ENCODE measurements around the gene ROBO2. TPM values are rescaled to one million over a fixed set of nuclear protein-coding genes. Genes with fewer than 3 reads are reported as not detected.
A peak's percentile ranks its signal among the peaks of the same experiment; 100 is the strongest.

Gene ROBO2
- total and polyA plus RNA-seq, 2 experiments from 2014 or later: 1.5 to 7.8 TPM

DNA sequence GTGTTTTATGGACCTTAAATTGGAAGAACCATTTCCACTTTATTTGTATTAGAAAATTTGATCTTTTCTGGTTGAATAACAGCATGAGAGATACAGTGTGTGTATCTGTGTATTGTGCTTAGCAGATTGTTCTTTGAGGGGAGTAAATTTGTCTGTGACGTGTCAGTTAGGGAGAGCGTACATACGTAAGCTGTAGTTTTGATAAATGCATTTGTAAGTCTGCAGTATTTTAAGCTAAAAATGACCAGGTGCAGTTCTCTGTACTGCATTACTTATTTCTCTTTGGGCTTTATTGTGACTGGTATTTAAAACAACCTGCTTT, 264.8 kb downstream of the ROBO2 start:
- Histone ChIP-seq H2AFZ (0 out of 2 replicates have a peak overlapping the region, but pooled peaks have one; percentile 29), H3K4me3 (no peak overlapping the region), H3F3A (replicated peaks; ENCODE audit: low read depth) (no peaks in the 10 kb centered on the region), H3K9me2 (ENCODE audit: insufficient read depth) (no peaks in the 10 kb centered on the region), H4K20me1 (replicated peaks; ENCODE audit: insufficient read depth) (no peaks in the 10 kb centered on the region), H3K27me3 (ENCODE audit: insufficient read depth) (no peaks in the 10 kb centered on the region), H3K27ac (ENCODE audit: low read depth) (no peak overlapping the region), H3K79me2 (replicated peaks; ENCODE audit: insufficient read depth) (no peaks in the 10 kb centered on the region), H3K4me2 (no peak overlapping the region), H3K4me1 (ENCODE audit: insufficient read depth) (0 out of 2 replicates have a peak, but pooled peaks cover 5% of the 10 kb centered on the region), H3K36me3 (ENCODE audit: insufficient read depth) (no peaks in the 10 kb centered on the region)
- H3K4me3 Mint-ChIP-seq: no peak overlapping the region
- H3K9me3 Mint-ChIP-seq: no peaks in the 10 kb centered on the region
- H3K27me3 Mint-ChIP-seq (ENCODE audit: insufficient read depth, low read depth, poor library complexity): no peaks in the 10 kb centered on the region
- no peak for ATAC-seq
- no peak overlapping the region for H3K27ac Mint-ChIP-seq
- no peaks in the 10 kb centered on the region for H3K36me3 Mint-ChIP-seq (ENCODE audit: low read depth)
- TF ChIP-seq, protein P1, sequence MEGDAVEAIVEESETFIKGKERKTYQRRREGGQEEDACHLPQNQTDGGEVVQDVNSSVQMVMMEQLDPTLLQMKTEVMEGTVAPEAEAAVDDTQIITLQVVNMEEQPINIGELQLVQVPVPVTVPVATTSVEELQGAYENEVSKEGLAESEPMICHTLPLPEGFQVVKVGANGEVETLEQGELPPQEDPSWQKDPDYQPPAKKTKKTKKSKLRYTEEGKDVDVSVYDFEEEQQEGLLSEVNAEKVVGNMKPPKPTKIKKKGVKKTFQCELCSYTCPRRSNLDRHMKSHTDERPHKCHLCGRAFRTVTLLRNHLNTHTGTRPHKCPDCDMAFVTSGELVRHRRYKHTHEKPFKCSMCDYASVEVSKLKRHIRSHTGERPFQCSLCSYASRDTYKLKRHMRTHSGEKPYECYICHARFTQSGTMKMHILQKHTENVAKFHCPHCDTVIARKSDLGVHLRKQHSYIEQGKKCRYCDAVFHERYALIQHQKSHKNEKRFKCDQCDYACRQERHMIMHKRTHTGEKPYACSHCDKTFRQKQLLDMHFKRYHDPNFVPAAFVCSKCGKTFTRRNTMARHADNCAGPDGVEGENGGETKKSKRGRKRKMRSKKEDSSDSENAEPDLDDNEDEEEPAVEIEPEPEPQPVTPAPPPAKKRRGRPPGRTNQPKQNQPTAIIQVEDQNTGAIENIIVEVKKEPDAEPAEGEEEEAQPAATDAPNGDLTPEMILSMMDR (conservative IDR thresholded peaks at IDR 0.05; ENCODE audit: low read depth in 2 of 2): no peak
- TF ChIP-seq, protein P2, sequence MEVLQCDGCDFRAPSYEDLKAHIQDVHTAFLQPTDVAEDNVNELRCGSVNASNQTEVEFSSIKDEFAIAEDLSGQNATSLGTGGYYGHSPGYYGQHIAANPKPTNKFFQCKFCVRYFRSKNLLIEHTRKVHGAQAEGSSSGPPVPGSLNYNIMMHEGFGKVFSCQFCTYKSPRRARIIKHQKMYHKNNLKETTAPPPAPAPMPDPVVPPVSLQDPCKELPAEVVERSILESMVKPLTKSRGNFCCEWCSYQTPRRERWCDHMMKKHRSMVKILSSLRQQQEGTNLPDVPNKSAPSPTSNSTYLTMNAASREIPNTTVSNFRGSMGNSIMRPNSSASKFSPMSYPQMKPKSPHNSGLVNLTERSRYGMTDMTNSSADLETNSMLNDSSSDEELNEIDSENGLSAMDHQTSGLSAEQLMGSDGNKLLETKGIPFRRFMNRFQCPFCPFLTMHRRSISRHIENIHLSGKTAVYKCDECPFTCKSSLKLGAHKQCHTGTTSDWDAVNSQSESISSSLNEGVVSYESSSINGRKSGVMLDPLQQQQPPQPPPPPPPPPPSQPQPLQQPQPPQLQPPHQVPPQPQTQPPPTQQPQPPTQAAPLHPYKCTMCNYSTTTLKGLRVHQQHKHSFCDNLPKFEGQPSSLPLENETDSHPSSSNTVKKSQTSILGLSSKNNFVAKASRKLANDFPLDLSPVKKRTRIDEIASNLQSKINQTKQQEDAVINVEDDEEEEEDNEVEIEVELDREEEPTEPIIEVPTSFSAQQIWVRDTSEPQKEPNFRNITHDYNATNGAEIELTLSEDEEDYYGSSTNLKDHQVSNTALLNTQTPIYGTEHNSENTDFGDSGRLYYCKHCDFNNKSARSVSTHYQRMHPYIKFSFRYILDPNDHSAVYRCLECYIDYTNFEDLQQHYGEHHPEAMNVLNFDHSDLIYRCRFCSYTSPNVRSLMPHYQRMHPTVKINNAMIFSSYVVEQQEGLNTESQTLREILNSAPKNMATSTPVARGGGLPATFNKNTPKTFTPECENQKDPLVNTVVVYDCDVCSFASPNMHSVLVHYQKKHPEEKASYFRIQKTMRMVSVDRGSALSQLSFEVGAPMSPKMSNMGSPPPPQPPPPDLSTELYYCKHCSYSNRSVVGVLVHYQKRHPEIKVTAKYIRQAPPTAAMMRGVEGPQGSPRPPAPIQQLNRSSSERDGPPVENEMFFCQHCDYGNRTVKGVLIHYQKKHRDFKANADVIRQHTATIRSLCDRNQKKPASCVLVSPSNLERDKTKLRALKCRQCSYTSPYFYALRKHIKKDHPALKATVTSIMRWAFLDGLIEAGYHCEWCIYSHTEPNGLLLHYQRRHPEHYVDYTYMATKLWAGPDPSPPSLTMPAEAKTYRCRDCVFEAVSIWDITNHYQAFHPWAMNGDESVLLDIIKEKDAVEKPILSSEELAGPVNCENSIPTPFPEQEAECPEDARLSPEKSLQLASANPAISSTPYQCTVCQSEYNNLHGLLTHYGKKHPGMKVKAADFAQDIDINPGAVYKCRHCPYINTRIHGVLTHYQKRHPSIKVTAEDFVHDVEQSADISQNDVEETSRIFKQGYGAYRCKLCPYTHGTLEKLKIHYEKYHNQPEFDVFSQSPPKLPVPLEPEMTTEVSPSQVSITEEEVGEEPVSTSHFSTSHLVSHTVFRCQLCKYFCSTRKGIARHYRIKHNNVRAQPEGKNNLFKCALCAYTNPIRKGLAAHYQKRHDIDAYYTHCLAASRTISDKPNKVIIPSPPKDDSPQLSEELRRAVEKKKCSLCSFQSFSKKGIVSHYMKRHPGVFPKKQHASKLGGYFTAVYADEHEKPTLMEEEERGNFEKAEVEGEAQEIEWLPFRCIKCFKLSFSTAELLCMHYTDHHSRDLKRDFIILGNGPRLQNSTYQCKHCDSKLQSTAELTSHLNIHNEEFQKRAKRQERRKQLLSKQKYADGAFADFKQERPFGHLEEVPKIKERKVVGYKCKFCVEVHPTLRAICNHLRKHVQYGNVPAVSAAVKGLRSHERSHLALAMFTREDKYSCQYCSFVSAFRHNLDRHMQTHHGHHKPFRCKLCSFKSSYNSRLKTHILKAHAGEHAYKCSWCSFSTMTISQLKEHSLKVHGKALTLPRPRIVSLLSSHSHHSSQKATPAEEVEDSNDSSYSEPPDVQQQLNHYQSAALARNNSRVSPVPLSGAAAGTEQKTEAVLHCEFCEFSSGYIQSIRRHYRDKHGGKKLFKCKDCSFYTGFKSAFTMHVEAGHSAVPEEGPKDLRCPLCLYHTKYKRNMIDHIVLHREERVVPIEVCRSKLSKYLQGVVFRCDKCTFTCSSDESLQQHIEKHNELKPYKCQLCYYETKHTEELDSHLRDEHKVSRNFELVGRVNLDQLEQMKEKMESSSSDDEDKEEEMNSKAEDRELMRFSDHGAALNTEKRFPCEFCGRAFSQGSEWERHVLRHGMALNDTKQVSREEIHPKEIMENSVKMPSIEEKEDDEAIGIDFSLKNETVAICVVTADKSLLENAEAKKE (CRISPR knock-in tag; IDR thresholded peaks at IDR 0.05): no peak
- TF ChIP-seq, protein P3, sequence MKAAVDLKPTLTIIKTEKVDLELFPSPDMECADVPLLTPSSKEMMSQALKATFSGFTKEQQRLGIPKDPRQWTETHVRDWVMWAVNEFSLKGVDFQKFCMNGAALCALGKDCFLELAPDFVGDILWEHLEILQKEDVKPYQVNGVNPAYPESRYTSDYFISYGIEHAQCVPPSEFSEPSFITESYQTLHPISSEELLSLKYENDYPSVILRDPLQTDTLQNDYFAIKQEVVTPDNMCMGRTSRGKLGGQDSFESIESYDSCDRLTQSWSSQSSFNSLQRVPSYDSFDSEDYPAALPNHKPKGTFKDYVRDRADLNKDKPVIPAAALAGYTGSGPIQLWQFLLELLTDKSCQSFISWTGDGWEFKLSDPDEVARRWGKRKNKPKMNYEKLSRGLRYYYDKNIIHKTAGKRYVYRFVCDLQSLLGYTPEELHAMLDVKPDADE (IDR thresholded peaks at IDR 0.05): no peak
- no peak for TF ChIP-seq CREB1 (CRISPR knock-in tag; IDR thresholded peaks at IDR 0.05; ENCODE audit: low read depth)
- TF ChIP-seq NANOG (IDR thresholded peaks at IDR 0.05; ENCODE audit: borderline replicate concordance): no peak
- TF ChIP-seq STAT1 (IDR thresholded peaks at IDR 0.05; ENCODE audit: unreplicated experiment): no peak
- no peak for TF ChIP-seq ZNF331 (CRISPR knock-in tag; IDR thresholded peaks at IDR 0.05; ENCODE audit: low read depth)
- TF ChIP-seq, protein P4, sequence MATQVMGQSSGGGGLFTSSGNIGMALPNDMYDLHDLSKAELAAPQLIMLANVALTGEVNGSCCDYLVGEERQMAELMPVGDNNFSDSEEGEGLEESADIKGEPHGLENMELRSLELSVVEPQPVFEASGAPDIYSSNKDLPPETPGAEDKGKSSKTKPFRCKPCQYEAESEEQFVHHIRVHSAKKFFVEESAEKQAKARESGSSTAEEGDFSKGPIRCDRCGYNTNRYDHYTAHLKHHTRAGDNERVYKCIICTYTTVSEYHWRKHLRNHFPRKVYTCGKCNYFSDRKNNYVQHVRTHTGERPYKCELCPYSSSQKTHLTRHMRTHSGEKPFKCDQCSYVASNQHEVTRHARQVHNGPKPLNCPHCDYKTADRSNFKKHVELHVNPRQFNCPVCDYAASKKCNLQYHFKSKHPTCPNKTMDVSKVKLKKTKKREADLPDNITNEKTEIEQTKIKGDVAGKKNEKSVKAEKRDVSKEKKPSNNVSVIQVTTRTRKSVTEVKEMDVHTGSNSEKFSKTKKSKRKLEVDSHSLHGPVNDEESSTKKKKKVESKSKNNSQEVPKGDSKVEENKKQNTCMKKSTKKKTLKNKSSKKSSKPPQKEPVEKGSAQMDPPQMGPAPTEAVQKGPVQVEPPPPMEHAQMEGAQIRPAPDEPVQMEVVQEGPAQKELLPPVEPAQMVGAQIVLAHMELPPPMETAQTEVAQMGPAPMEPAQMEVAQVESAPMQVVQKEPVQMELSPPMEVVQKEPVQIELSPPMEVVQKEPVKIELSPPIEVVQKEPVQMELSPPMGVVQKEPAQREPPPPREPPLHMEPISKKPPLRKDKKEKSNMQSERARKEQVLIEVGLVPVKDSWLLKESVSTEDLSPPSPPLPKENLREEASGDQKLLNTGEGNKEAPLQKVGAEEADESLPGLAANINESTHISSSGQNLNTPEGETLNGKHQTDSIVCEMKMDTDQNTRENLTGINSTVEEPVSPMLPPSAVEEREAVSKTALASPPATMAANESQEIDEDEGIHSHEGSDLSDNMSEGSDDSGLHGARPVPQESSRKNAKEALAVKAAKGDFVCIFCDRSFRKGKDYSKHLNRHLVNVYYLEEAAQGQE (IDR thresholded peaks at IDR 0.05; ENCODE audit: unreplicated experiment): no peak
- TF ChIP-seq EZH2phosphoT487 (IDR thresholded peaks at IDR 0.05; ENCODE audit: unreplicated experiment): no peak
- TF ChIP-seq JUNB (IDR thresholded peaks at IDR 0.05; ENCODE audit: unreplicated experiment): no peak
- TF ChIP-seq EZH2 (IDR thresholded peaks at IDR 0.05; ENCODE audit: low read depth, unreplicated experiment): no peak
- TF ChIP-seq POLR2AphosphoS5 (IDR thresholded peaks at IDR 0.05; ENCODE audit: low read depth): no peak
- no peak for TF ChIP-seq ZNF114 (CRISPR knock-in tag; IDR thresholded peaks at IDR 0.05)
- peaks cover 8% of the 10 kb centered on the region; the same call in 2 of the 3 replicates for H3K4me1 Mint-ChIP-seq
- no peak for DNase-seq (ENCODE audit: low spot score)
